GM18507 (cell line): ENCODE results near the gene SARS2.
"Not testable (repeated sequence)": the region's sequence is repeated elsewhere in the genome, so short reads cannot be mapped to it uniquely, and the experiment has no call there.

Source experiments
- DNase-seq: peaks from one replicate; pipeline ENCODE4 v3.0.0; 2011; ENCODE audit warnings: low read depth; ENCODE audit not compliant: insufficient read length; ENCODE audit errors: extremely low spot score
- FAIRE-seq: peaks from 2 replicates; lab custom pipeline; 2011; peaks lifted over from hg19 to GRCh38; lab: Jason Lieb, UNC

SARS2 gene

DNA sequence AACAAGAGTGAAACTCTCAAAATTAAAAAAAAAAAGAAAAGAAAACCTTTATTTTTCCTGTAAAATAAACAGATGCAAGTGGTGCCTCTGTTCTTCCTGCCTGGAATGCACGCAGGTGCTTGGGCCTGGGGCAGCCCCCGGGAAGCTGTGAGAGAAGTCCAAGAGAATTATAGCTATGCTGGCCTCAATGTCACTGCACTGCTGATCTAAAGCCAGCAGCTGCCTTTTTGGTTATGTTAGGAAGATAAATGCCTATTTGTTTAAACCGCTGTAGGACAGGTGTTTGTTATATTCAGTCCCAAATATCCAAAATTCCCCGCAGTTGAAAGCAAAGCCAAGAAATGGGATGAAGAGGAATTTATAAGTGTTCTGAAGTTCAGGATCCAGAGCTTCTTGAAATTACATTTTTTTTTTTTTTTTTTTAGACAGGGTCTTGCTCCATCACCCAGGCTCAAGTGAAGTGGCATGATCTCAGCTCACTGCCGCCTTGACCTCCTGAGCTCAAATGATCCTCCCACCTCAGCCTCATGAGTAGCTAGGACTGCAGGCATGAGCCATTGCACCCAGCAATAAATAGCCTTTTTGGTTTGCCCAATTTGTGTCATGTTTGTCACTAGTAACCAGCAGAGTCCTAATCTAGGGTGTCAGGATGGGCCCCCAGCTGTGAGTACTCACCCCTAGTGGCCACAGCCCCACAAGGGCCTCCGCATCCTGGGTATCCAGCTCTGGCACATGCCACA, 54.7 kb downstream of the SARS2 start:
- FAIRE-seq = no peak

DNA sequence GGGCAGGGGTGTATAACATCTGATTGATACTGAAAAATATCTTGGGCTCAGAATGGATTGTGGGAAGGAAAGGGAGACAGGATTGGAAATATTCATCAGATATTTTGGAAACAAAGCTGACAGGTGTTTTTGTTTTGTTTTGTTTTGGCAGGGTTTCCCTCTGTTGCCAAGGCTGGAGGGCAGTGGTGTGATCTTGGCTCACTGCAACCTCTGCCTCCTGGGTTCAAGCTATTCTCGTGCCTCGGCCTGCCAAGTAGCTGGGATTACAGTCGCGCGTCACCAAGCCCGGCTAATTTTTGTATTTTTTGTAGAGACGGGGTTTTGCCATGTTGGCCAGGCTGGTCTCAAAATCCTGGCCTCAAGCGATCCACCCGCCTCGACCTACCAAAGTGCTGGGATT, 57.2 kb downstream of the SARS2 start:
- DNase-seq, FAIRE-seq: not testable (repeated sequence)

More for the DNA sequence above, 54.7 kb downstream of the SARS2 start:
- no peak for DNase-seq

DNA sequence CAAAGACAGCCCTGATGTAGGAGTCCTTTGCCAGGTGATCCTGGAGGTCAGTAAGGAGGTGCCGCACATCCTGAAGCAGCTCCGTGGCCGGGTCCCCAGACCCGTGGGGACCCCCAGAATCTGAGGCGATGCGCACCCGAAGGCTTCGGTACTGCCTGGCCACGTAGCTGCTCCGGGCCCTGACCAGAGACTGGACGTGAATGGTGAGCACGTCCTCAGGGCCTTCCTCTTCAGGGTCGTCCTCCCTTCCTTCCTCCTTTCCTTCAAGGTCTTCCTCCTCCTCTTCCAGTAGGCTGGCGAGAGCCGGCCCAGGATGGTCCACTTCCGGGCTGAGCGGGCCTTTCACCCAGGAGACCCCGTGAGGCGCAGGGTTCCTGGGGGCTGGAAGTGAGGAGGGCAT, 60.0 kb downstream of the SARS2 start:
- FAIRE-seq (no peak), DNase-seq (no peak)

DNA sequence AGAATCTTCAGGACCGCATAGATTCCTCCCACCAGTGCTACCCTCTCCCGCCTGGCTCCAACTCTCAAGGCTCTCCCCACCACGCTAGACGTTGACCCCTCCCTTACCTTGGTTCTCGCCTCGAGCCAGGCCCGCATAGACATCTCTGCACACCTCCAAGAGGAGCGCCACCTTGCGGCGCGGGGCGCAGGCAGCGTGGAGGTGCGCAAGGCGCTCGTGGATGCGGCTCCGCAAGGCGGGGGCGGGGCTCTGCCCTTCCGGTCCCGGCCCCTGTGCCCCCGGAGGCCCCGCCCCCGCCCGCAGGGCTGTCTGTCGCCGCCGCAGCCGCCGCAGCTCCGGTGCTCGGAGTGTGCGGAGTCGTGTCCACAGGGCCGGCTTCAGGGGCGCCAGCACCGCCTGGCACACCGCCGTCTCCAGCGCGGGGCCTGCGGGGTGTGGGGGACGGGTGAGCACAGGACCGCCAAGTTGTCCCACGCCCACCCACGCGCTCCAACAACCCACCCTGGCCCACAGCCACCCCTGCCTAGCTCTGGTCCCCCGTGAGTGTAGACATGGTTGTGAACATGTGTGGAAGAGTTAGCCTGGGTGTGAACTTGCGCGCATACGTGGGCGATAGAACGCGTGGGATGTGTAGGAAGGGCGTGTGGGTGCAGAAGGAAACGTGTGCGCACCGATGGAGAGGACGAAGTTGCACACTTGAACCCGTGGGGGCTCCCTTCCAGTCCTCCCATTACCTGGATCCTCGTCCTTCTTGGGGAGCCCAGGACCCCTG, 60.5 kb downstream of the SARS2 start:
- peak; percentile 78 for DNase-seq
- FAIRE-seq = peak; percentile 86

DNA sequence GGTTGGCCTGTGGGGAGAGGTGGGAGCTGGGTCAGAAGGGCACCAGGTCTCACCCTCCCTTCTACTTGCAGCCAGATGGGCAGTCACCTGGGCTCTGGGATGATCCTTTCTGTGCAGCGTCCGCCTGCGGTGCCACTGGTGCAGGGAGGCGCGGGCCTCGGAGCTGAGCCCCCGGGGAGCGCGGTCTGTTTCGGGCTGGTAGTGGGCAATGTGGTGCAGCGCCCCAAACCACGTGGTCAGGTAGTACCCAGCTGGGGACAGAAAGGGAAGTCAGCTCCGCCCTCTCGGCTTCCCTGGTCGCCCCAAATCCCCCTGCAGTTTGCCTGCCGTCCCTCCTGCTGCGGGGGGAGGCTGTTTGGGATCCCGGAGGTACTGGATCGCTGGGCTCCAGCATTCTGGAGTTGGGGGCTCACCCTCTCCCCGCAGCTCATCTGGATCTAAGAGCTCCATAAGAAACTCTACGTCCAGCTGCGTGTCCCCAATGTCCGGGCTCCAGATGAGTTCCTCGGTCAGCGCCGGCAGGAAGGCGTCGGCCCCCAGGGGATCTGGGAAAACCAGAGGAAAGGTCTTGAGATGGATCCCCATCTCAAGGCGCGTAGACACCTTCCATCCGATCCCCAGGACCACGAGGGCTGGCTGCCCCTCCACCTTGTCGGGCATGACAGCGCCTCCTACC, 61.3 kb downstream of the SARS2 start:
- no peak for DNase-seq
- FAIRE-seq = peak; percentile 24

DNA sequence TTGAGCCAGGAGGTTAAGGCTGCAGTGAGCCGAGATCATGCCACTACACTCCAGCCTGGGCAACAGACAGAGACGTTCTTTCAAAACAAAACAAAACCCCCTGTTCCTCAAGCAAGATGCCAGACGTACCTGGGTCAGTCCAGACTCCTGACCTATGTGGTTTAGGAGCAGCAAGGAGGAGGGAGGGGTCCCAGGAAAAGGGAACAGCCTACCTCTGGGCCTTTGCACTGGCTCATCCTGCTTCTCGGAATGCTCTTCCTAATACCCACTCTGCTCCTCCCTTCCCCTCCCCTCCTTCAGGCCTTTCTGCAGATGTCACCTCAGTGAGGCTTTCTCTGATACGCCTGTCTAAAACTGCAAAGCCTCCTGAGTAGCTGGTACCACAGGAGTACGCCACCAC, 62.0 kb downstream of the SARS2 start:
- DNase-seq (no peak), FAIRE-seq (no peak)

DNA sequence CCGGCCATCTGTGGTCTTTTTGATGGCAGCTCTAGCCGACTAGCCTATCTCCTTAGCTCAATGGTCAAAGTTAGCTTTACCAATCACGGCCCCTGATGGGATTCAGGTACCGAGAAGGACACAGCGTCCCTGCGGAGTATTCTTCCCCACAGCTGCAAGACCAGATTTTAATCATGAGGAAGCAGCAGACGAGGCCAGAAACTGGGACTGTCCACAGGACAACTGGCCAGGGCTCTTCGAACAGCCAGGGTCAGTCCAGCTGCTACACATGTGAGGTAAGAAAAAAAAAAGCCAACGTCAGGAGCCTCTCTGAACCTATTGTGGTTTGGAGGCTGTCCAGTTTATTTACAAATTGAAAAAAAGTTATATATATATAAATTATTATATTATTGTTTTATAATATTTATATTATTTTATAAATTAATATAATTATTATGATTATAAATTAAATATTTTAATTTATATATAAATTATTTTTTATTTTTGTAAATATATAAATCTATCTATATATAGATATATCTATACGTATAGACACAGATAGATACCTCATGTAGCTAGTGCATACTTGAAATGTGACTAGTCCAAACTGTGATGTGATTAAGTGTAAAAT, 63.3 kb downstream of the SARS2 start:
- DNase-seq (no peak), FAIRE-seq (no peak)
